HG03442 (cell line): ENCODE results near the gene WWOX.
"Not testable (repeated sequence)": the region's sequence is repeated elsewhere in the genome, so short reads cannot be mapped to it uniquely, and the experiment has no call there.

Experiments
- ATAC-seq: cut with Tn5 transposase; IDR thresholded peaks from one replicate; pipeline ENCODE4 v1.9.1; 2021; ENCODE audit warnings: mild to moderate bottlenecking, moderate library complexity; ENCODE audit not compliant: unreplicated experiment

Gene WWOX

GRCh38 chr16:78591682-78592103 lies 492.2 kb downstream of the WWOX start:
- no peak for ATAC-seq

- ATAC-seq, result no peak
These were observed 492.7 kb downstream of the WWOX start for GRCh38 chr16:78592111-78592510.

GRCh38 chr16:78593352-78593751 lies 493.9 kb downstream of the WWOX start:
- no peak for ATAC-seq

- ATAC-seq, result no peak
These were observed 494.7 kb downstream of the WWOX start for GRCh38 chr16:78594191-78594590.

- no peak for ATAC-seq
These were observed 497.0 kb downstream of the WWOX start for GRCh38 chr16:78596348-78596995.

GRCh38 chr16:78596996-78597422 lies 497.6 kb downstream of the WWOX start:
- ATAC-seq, result no peak

GRCh38 chr16:78597809-78598570 lies 498.5 kb downstream of the WWOX start:
- ATAC-seq, result no peak

- ATAC-seq, result no peak
These were observed 499.8 kb downstream of the WWOX start for GRCh38 chr16:78599271-78599670.

GRCh38 chr16:78604423-78605062 lies 505.1 kb downstream of the WWOX start:
- not testable (repeated sequence) for ATAC-seq

GRCh38 chr16:78605548-78606101 lies 506.2 kb downstream of the WWOX start:
- no peak for ATAC-seq

- no peak for ATAC-seq
These were observed 507.1 kb downstream of the WWOX start for GRCh38 chr16:78606545-78606944.

GRCh38 chr16:78607022-78607421 lies 507.6 kb downstream of the WWOX start:
- ATAC-seq, result no peak

- ATAC-seq, result no peak
These were observed 508.0 kb downstream of the WWOX start for GRCh38 chr16:78607465-78607864.

- no peak for ATAC-seq
These were observed 508.9 kb downstream of the WWOX start for GRCh38 chr16:78608305-78608776.

- no peak for ATAC-seq
These were observed 510.2 kb downstream of the WWOX start for GRCh38 chr16:78609402-78610274.

- no peak for ATAC-seq
These were observed 511.9 kb downstream of the WWOX start for GRCh38 chr16:78611318-78611717.

GRCh38 chr16:78619811-78620210 lies 520.4 kb downstream of the WWOX start:
- no peak for ATAC-seq

GRCh38 chr16:78620291-78620690 lies 520.8 kb downstream of the WWOX start:
- ATAC-seq, result no peak

GRCh38 chr16:78623796-78624195 lies 524.3 kb downstream of the WWOX start:
- ATAC-seq, result no peak

GRCh38 chr16:78624366-78624765 lies 524.9 kb downstream of the WWOX start:
- ATAC-seq, result no peak
